ENCODE measurements around the gene PHF23. TPM values are rescaled to one million over a fixed set of nuclear protein-coding genes. Genes with fewer than 3 reads are reported as not detected.
"Not testable (repeated sequence)": the region's sequence is repeated elsewhere in the genome, so short reads cannot be mapped to it uniquely, and the experiment has no call there.

Gene PHF23
- total and polyA plus RNA-seq, 2 of the 4 experiments (the other 2 are of a cell fraction): 44.8 to 58.5 TPM

GRCh38 chr17:7243838-7244237, 4.6 kb upstream of the PHF23 start:
- H4K5ac ChIP-seq (ENCODE audit: low read depth, low read length); H2BK5ac ChIP-seq (ENCODE audit: low read depth, low read length, poor library complexity, severe bottlenecking); H2BK15ac ChIP-seq (ENCODE audit: low read depth, low read length); H3K23ac ChIP-seq (ENCODE audit: low read depth, low read length); H3K9ac ChIP-seq (ENCODE audit: low read depth, low read length); H3K4me3 ChIP-seq (ENCODE audit: insufficient read depth, low read depth, low read length); H3K4me2 ChIP-seq (ENCODE audit: low read depth, low read length); DNase-seq; H3K27me3 ChIP-seq (ENCODE audit: control insufficient read depth, insufficient read depth, low read length); H3K4ac ChIP-seq (ENCODE audit: low read depth, low read length); H3K9me1 ChIP-seq (ENCODE audit: insufficient read depth, low read length); ATAC-seq (ENCODE audit: low read depth); H3K56ac ChIP-seq (ENCODE audit: extremely low read depth, insufficient read depth, low read length); H2AK9ac ChIP-seq (replicated peaks; ENCODE audit: low read depth, low read length, poor library complexity); H3K9me3 ChIP-seq (ENCODE audit: control insufficient read depth, insufficient read depth, low read length); H2BK20ac ChIP-seq (ENCODE audit: low read depth, low read length); H2BK120ac ChIP-seq (ENCODE audit: low read depth, low read length); H3K14ac ChIP-seq (replicated peaks; ENCODE audit: low read depth, low read length); CTCF ChIA-PET; H2AFZ ChIP-seq (replicated peaks; ENCODE audit: low read length, poor library complexity); H4K8ac ChIP-seq (ENCODE audit: low read depth in 2 of 2, low read length in 2 of 2); intact Hi-C loops (cut with micrococcal nuclease); POLR2A ChIA-PET (ENCODE audit: unreplicated experiment); H3K4me1 ChIP-seq (ENCODE audit: control insufficient read depth, insufficient read depth, low read length); H3K18ac ChIP-seq (ENCODE audit: low read depth, low read length); dilution Hi-C loops (cut with HindIII; ENCODE audit: low sequenced_read_pairs, unreplicated experiment); H2AK5ac ChIP-seq (ENCODE audit: low read depth, low read length); H3K27ac ChIP-seq (ENCODE audit: insufficient read depth, low read length); BruUV-seq (replicated peaks); H4K91ac ChIP-seq (ENCODE audit: insufficient read depth, low read depth, low read length): not testable (repeated sequence)
- peaks cover 13 to 52% of the 10 kb centered on the region in 2 experiments for H3K79me1 ChIP-seq (ENCODE audit: low read depth in 1 of 2, low read length in 2 of 2)
- peaks cover 28% of the 10 kb centered on the region for H3K36me3 ChIP-seq (ENCODE audit: control insufficient read depth, insufficient read depth, low read length)
- H4K20me1 ChIP-seq (ENCODE audit: insufficient read depth, low read length): peaks cover 10% of the 10 kb centered on the region; the same call in 1 of the 2 replicates
- no CpG with 5 or more reads among the region's 10 CpGs for WGBS, 2 experiments (ENCODE audit: extremely low coverage in 2 of 2, insufficient read length in 1 of 2)
- in situ Hi-C loops (cut with MboI; ENCODE audit: low sequenced_read_pairs): loop anchor here (25.0 kb wide), 1 partner anchor 918 kb away; the partner anchor contains the start of genes PER1 and VAMP2

Measured in IMR-90 (cell line).